Tibial nerve (tissue), 4 donors: ENCODE measurements around the gene GNB1L. TPM values are rescaled to one million over a fixed set of nuclear protein-coding genes. Genes with fewer than 3 reads are reported as not detected.

Experiments
- DNase-seq, 2 donors: peaks; one replicate each; pipeline ENCODE4 v3.0.0-alpha.2; 2019; ENCODE audit warnings: low spot score in 2 of 2
- H3K27ac ChIP-seq, 4 donors: fragments of 200-600 bp; sonication (generic) in 3 of 4; one replicate each; pipeline ENCODE4 v1.5.1; 2017 to 2019; ENCODE audit warnings: mild to moderate bottlenecking in 1 of 4
- H3K27me3 ChIP-seq, 2 donors: fragments of 200-600 bp; sonication (generic) in 1 of 2; one replicate each; pipeline versions ENCODE4 v1.5.1 to v1.6.0; 2017 to 2019
- H3K36me3 ChIP-seq, 3 donors: fragments of 200-600 bp; sonication (generic); one replicate each; pipeline ENCODE4 v1.5.1; 2018 to 2019
- H3K4me1 ChIP-seq, 4 donors: fragments of 200-600 bp; sonication (generic) in 3 of 4; one replicate each; pipeline ENCODE4 v1.5.1; 2017 to 2019
- H3K4me3 ChIP-seq, 4 donors: fragments of 200-600 bp; sonication (generic) in 3 of 4; one replicate each; pipeline ENCODE4 v1.5.1; 2017 to 2019; ENCODE audit warnings: mild to moderate bottlenecking in 1 of 4, moderate library complexity in 1 of 4
- H3K9me3 ChIP-seq, 4 donors: fragments of 200-600 bp; sonication (generic) in 3 of 4; one replicate each; pipeline ENCODE4 v1.5.1; 2017 to 2019
- CTCF ChIP-seq, 5 experiments: fragments of 200-600 bp in 3 of 5; fragments of 450-650 bp in 2 of 5; sonication (generic) in 3 of 5; IDR thresholded peaks; one replicate each; pipeline ENCODE4 v1.5.1; 2016 to 2019; ENCODE audit warnings: antibody characterized with exemption in 5 of 5, mild to moderate bottlenecking in 3 of 5, moderate library complexity in 2 of 5
- EP300 ChIP-seq, 2 donors: sonication (generic); formaldehyde crosslinking; IDR thresholded peaks; one replicate each; pipeline ENCODE4 v1.6.1; 2017; ENCODE audit warnings: antibody characterized with exemption in 2 of 2, mild to moderate bottlenecking in 1 of 2
- POLR2A ChIP-seq, 2 donors: fragments of 450-650 bp; IDR thresholded peaks; one replicate each; pipeline ENCODE4 v1.6.1; 2017; ENCODE audit warnings: antibody characterized with exemption in 2 of 2, mild to moderate bottlenecking in 2 of 2, moderate library complexity in 2 of 2
- WGBS, 2 donors: methylation state at CpG; one replicate each; pipeline ENCODE4 v1.1.5; 2018; 5-methylcytosine and 5-hydroxymethylcytosine counted together
- total RNA-seq, 4 donors: library from RNA; depleted of rRNA; stranded (reverse); fragments of >200 nt; gene quantifications; one replicate each; pipeline ENCODE4 v1.1.0, GENCODE V29; 2016

Gene GNB1L
- total RNA-seq, 4 donors from 2014 or later: 2.9 to 8.1 (median 6.3) TPM

- peaks cover 0 to 22% (median 2%) of the 10 kb centered on the region in 4 donors for H3K4me1 ChIP-seq
- peak overlapping the region in 1 of 4 donors; percentile 58 for H3K27ac ChIP-seq
- TF ChIP-seq EP300 (IDR thresholded peaks at IDR 0.05) (no peak), POLR2A (IDR thresholded peaks at IDR 0.05) (no peak), CTCF (IDR thresholded peaks at IDR 0.05) (no peak)
- WGBS, 2 donors: 49 to 75% methylated on average over 4 to 8 of the region's 9 CpGs
- DNase-seq: peak in 1 of 2 donors; percentile 18
- H3K4me3 ChIP-seq: no peak overlapping the region
- H3K9me3 ChIP-seq: peaks cover 0 to under 1% (median 0%) of the 10 kb centered on the region in 4 donors
- H3K27me3 ChIP-seq: no peaks in the 10 kb centered on the region
- peaks cover 0 to 40% (median 0%) of the 10 kb centered on the region in 3 donors for H3K36me3 ChIP-seq
Observed at GRCh38 chr22:19798891-19799293, 55.8 kb downstream of the GNB1L start.

- Histone ChIP-seq H3K9me3 (peaks cover 0 to 8% (median 0%) of the 10 kb centered on the region in 4 donors), H3K36me3 (peaks cover 0 to 32% (median 0%) of the 10 kb centered on the region in 3 donors), H3K4me1 (peaks cover 0 to 22% (median 2%) of the 10 kb centered on the region in 4 donors), H3K27ac (peak overlapping the region in 1 of 4 donors; percentile 58), H3K27me3 (no peaks in the 10 kb centered on the region), H3K4me3 (no peak overlapping the region)
- no peak for DNase-seq
- 97 to 98% methylated on average over 9 to 18 of the region's 19 CpGs for WGBS, 2 donors
- TF ChIP-seq POLR2A (IDR thresholded peaks at IDR 0.05) (no peak), EP300 (IDR thresholded peaks at IDR 0.05) (no peak), CTCF (IDR thresholded peaks at IDR 0.05) (no peak)
Observed at GRCh38 chr22:19798003-19798665, 56.5 kb downstream of the GNB1L start.

- Histone ChIP-seq H3K4me1 (peaks cover 0 to 22% (median 2%) of the 10 kb centered on the region in 4 donors), H3K9me3 (peaks cover 0 to 15% (median 0%) of the 10 kb centered on the region in 4 donors), H3K36me3 (peaks cover 0 to 28% (median 0%) of the 10 kb centered on the region in 3 donors), H3K27me3 (no peaks in the 10 kb centered on the region), H3K27ac (no peak overlapping the region), H3K4me3 (no peak overlapping the region)
- 77 to 82% methylated on average over 22 to 24 of the region's 24 CpGs for WGBS, 2 donors
- no peak for DNase-seq
- TF ChIP-seq POLR2A (IDR thresholded peaks at IDR 0.05): no peak
- no peak for TF ChIP-seq CTCF (IDR thresholded peaks at IDR 0.05)
Observed at GRCh38 chr22:19797086-19798002, 57.3 kb downstream of the GNB1L start.

GRCh38 chr22:19796160-19796559 is 58.5 kb downstream of the GNB1L start:
- WGBS, 2 donors: 69 to 72% methylated on average over 7 of the region's 7 CpGs
- Histone ChIP-seq H3K4me3 (no peak overlapping the region), H3K36me3 (peaks cover 0 to 31% (median 0%) of the 10 kb centered on the region in 3 donors), H3K4me1 (peaks cover 0 to 22% (median 2%) of the 10 kb centered on the region in 4 donors), H3K27me3 (no peaks in the 10 kb centered on the region), H3K27ac (no peak overlapping the region), H3K9me3 (peaks cover 0 to 27% (median 0%) of the 10 kb centered on the region in 4 donors)
- no peak for DNase-seq
- no peak for TF ChIP-seq EP300 (IDR thresholded peaks at IDR 0.05)

GRCh38 chr22:19795617-19796008 is 59.1 kb downstream of the GNB1L start:
- peak overlapping the region in 1 of 4 donors; percentile 32 for H3K27ac ChIP-seq
- peaks cover 0 to 30% (median 0%) of the 10 kb centered on the region in 3 donors for H3K36me3 ChIP-seq
- peak in 1 of 2 donors; percentile 33 for DNase-seq
- TF ChIP-seq CTCF (IDR thresholded peaks at IDR 0.05): no peak
- no peak for TF ChIP-seq POLR2A (IDR thresholded peaks at IDR 0.05)
- TF ChIP-seq EP300 (IDR thresholded peaks at IDR 0.05): no peak
- WGBS, 2 donors: 74 to 86% methylated on average over 6 of the region's 6 CpGs
- H3K9me3 ChIP-seq: peaks cover 0 to 27% (median 0%) of the 10 kb centered on the region in 4 donors
- no peak overlapping the region for H3K4me3 ChIP-seq
- H3K27me3 ChIP-seq: no peaks in the 10 kb centered on the region
- H3K4me1 ChIP-seq: peaks cover 0 to 22% (median 2%) of the 10 kb centered on the region in 4 donors
